SK-N-SH (cell line): ENCODE measurements around the gene EXOC8.

Source experiments
- EZH2phosphoT487 ChIP-seq: fragments of 200-600 bp; sonication (generic); IDR thresholded peaks from 2 replicates; pipeline ENCODE4 v1.6.1; 2017; ENCODE audit warnings: low read depth, mixed run types, mild to moderate bottlenecking, antibody characterized with exemption, moderate library complexity, borderline replicate concordance
- SMC3 ChIP-seq: IDR thresholded peaks from 2 replicates; pipeline ENCODE4 v1.6.1; 2012; ENCODE audit warnings: low read depth, low read length, improper control_type of control experiment
- USF1 ChIP-seq: IDR thresholded peaks from 2 replicates; pipeline ENCODE4 v1.4.0; 2012; ENCODE audit warnings: low read depth, borderline replicate concordance

GRCh38 chr1:231286603-231287002, 51.0 kb downstream of the EXOC8 start:
- TF ChIP-seq SMC3 (no peak), EZH2phosphoT487 (no peak), USF1 (no peak)
